Esophagus squamous epithelium (tissue), 4 donors: Measurements from ENCODE around the gene ZNF609.

Experiments used
- CTCF ChIP-seq, 6 experiments: fragments of 450-650 bp in 4 of 6; fragments of 200-600 bp in 2 of 6; sonication (generic) in 2 of 6; IDR thresholded peaks; one replicate each; pipeline ENCODE4 v1.5.1; 2016 to 2019; ENCODE audit warnings: antibody characterized with exemption in 6 of 6, mild to moderate bottlenecking in 4 of 6, moderate library complexity in 4 of 6
- POLR2A ChIP-seq, 4 donors: fragments of 450-650 bp; IDR thresholded peaks; one replicate each; pipeline ENCODE4 v1.6.1; 2017; ENCODE audit warnings: antibody characterized with exemption in 4 of 4, mild to moderate bottlenecking in 4 of 4, moderate library complexity in 3 of 4

GRCh38 chr15:64443016-64443415, 17.4 kb upstream of the ZNF609 start:
- no peak for TF ChIP-seq CTCF (IDR thresholded peaks at IDR 0.05)
- TF ChIP-seq POLR2A (IDR thresholded peaks at IDR 0.05): no peak
